ENCODE data around the gene LSP1.

DNA sequence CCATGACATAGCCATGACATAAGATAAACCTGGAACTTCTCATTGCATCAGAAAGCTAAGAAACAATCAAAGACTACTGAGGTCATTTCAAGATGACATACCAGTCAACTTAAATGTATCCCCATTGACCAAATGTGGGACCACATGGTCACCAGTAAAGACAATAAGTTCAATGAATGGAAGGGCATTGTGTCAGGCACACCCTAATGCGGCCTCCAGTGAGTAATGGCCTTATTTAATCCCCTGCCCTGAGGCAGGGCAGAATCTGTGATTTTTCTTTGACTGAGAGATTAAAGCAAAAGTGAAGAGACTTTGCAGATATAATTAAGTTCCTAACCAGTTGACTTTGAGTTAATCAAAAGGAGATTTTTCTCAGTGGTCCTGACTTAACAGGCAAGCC, 35.4 kb upstream of the LSP1 start:
- TF ChIP-seq, protein P1, sequence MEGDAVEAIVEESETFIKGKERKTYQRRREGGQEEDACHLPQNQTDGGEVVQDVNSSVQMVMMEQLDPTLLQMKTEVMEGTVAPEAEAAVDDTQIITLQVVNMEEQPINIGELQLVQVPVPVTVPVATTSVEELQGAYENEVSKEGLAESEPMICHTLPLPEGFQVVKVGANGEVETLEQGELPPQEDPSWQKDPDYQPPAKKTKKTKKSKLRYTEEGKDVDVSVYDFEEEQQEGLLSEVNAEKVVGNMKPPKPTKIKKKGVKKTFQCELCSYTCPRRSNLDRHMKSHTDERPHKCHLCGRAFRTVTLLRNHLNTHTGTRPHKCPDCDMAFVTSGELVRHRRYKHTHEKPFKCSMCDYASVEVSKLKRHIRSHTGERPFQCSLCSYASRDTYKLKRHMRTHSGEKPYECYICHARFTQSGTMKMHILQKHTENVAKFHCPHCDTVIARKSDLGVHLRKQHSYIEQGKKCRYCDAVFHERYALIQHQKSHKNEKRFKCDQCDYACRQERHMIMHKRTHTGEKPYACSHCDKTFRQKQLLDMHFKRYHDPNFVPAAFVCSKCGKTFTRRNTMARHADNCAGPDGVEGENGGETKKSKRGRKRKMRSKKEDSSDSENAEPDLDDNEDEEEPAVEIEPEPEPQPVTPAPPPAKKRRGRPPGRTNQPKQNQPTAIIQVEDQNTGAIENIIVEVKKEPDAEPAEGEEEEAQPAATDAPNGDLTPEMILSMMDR (IDR thresholded peaks at IDR 0.05) = no peak
- TF ChIP-seq, protein P2, sequence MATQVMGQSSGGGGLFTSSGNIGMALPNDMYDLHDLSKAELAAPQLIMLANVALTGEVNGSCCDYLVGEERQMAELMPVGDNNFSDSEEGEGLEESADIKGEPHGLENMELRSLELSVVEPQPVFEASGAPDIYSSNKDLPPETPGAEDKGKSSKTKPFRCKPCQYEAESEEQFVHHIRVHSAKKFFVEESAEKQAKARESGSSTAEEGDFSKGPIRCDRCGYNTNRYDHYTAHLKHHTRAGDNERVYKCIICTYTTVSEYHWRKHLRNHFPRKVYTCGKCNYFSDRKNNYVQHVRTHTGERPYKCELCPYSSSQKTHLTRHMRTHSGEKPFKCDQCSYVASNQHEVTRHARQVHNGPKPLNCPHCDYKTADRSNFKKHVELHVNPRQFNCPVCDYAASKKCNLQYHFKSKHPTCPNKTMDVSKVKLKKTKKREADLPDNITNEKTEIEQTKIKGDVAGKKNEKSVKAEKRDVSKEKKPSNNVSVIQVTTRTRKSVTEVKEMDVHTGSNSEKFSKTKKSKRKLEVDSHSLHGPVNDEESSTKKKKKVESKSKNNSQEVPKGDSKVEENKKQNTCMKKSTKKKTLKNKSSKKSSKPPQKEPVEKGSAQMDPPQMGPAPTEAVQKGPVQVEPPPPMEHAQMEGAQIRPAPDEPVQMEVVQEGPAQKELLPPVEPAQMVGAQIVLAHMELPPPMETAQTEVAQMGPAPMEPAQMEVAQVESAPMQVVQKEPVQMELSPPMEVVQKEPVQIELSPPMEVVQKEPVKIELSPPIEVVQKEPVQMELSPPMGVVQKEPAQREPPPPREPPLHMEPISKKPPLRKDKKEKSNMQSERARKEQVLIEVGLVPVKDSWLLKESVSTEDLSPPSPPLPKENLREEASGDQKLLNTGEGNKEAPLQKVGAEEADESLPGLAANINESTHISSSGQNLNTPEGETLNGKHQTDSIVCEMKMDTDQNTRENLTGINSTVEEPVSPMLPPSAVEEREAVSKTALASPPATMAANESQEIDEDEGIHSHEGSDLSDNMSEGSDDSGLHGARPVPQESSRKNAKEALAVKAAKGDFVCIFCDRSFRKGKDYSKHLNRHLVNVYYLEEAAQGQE (IDR thresholded peaks at IDR 0.05; ENCODE audit: insufficient read depth in 1 of 2, low read depth in 2 of 2, low read length in 1 of 2) = no peak
- TF ChIP-seq POLR2AphosphoS5 (IDR thresholded peaks at IDR 0.05; ENCODE audit: low read depth, low read length) = no peak
- TF ChIP-seq SIN3A (IDR thresholded peaks at IDR 0.05; ENCODE audit: borderline replicate concordance, insufficient read depth, low read depth, low read length) = no peak

Measured in Panc1 (cell line).